Measurements from ENCODE around the gene MAST4.
"Not testable (repeated sequence)": the region's sequence is repeated elsewhere in the genome, so short reads cannot be mapped to it uniquely, and the experiment has no call there.

GRCh38 chr5:66752668-66753067, 156.5 kb downstream of the MAST4 start:
- TF ChIP-seq CTCF (conservative IDR thresholded peaks at IDR 0.05; ENCODE audit: low read length); EZH2phosphoT487 (IDR thresholded peaks at IDR 0.05; ENCODE audit: borderline replicate concordance, low read depth, low read length): not testable (repeated sequence)
